Memory B cell (primary cell): ENCODE results near the gene LGALS8.
"Not testable (repeated sequence)": the region's sequence is repeated elsewhere in the genome, so short reads cannot be mapped to it uniquely, and the experiment has no call there.

Experiments used
- ATAC-seq: fragments of 150-1000 bp; cut with Tn5 transposase; 2 replicates; pipeline ENCODE4 v1.10.0; 2021; ENCODE audit warnings: low read depth, mild to moderate bottlenecking, moderate library complexity
- DNase-seq, 2 donors: peaks; one replicate each; pipeline ENCODE4 v3.0.0; 2022; ENCODE audit warnings: low spot score in 2 of 2
- H3K27ac Mint-ChIP-seq: one replicate; pipeline ENCODE4 v1.8.0; 2022; ENCODE audit warnings: mild to moderate bottlenecking, moderate library complexity, mixed read lengths
- H3K27me3 Mint-ChIP-seq: one replicate; pipeline ENCODE4 v1.8.0; 2022; ENCODE audit warnings: mixed read lengths
- H3K36me3 Mint-ChIP-seq: one replicate; pipeline ENCODE4 v1.8.0; 2022; ENCODE audit warnings: mild to moderate bottlenecking, mixed read lengths
- H3K4me1 Mint-ChIP-seq: one replicate; pipeline ENCODE4 v1.8.0; 2022; ENCODE audit warnings: mixed read lengths
- H3K4me3 Mint-ChIP-seq: one replicate; pipeline ENCODE4 v1.8.0; 2022; ENCODE audit warnings: mild to moderate bottlenecking, moderate library complexity, mixed read lengths
- H3K9me3 Mint-ChIP-seq: one replicate; pipeline ENCODE4 v1.8.0; 2022; ENCODE audit warnings: mixed read lengths

The LGALS8 gene

DNA sequence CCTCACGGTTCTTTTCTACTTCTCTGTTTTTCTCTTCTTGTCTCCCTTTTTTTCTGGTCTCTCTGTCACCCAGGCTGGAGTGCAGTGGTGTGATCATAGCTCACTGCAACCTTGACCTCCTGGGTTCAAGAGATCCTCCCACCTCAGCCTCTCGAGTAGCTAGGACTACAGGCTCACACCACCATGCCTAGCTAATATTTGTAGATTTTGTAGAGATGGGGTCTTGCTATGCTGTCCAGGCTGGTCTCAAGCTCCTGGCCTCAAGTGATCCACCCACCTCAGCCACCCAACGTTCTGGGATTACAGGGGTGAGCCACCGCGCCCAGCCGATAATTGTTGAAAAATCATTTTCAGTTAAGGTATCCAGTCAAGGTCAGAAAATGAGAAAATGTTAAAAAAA is 25.9 kb upstream of the LGALS8 start:
- Mint-ChIP-seq H3K9me3 (no peaks in the 10 kb centered on the region), H3K36me3 (no peaks in the 10 kb centered on the region), H3K27me3 (peaks cover 23% of the 10 kb centered on the region), H3K4me1 (peaks cover 4% of the 10 kb centered on the region), H3K27ac (no peak overlapping the region), H3K4me3 (no peak overlapping the region)
- ATAC-seq (no peak), DNase-seq (no peak)

DNA sequence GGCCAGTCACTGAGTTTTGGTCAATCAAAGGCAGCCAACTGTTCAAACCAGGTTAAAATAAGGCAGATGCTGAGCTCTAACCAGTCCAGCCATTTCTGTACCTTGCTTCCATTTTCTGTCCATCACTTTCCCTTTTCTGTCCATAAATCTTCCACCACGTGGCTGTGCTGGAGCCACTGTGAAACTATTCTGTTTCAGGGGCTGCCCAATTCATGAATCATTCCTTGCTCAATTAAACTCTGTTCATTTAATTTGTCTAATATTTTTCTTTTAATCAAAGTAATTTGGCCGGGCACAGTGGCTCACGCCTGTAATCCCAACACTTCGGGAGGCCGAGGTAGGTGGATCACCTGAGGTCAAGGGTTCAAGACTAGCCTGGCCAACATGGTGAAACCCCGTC is 22.7 kb upstream of the LGALS8 start:
- Mint-ChIP-seq H3K27ac (no peak overlapping the region), H3K4me3 (no peak overlapping the region), H3K9me3 (no peaks in the 10 kb centered on the region), H3K27me3 (peaks cover 14% of the 10 kb centered on the region), H3K36me3 (no peaks in the 10 kb centered on the region), H3K4me1 (peaks cover 6% of the 10 kb centered on the region)
- no peak for ATAC-seq
- DNase-seq, result no peak

GRCh38 chr1:236502579-236502971 is 21.2 kb upstream of the LGALS8 start:
- Mint-ChIP-seq H3K36me3 (no peaks in the 10 kb centered on the region), H3K27ac (peak overlapping the region; percentile 42), H3K4me1 (peaks cover 6% of the 10 kb centered on the region), H3K27me3 (peaks cover 5% of the 10 kb centered on the region), H3K9me3 (no peaks in the 10 kb centered on the region), H3K4me3 (no peak overlapping the region)
- no peak for ATAC-seq
- DNase-seq, result no peak

DNA sequence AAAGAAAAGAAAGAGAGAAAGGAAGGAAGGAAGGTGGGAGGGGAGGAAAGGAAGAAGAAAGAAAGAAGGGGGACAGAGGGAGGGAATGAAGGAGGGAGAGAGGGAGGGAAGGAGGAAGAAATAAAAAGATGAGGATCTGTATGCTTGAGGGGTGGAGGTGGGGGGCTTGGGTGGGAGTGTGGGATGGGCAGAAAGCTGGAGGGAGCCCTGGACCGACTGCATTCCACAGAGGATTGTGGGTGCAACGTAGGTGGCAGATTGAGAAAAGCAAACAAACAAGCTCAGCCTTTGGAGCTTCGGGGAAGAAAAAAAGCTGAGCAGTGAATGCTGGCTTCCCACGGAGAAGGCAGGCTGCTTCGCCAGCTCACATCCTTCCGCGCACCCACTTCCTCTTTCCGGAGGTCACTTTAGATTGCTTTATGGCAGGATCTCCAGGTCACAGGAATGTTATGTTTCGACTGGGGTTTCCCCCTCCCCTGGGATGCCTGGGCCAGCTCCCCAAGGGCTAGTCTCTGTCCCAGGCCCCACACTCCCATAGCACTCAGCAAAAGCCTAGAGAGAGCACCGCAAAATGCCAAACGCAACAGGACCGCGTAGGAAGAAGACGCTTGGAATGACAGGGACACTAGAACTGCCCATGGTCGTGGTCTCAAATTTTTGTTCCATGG is 20.7 kb upstream of the LGALS8 start:
- H3K27ac Mint-ChIP-seq, result peak overlapping the region; percentile 42
- no peaks in the 10 kb centered on the region for H3K36me3 Mint-ChIP-seq
- H3K27me3 Mint-ChIP-seq, result peaks cover 4% of the 10 kb centered on the region
- H3K4me1 Mint-ChIP-seq, result peaks cover 6% of the 10 kb centered on the region
- DNase-seq (no peak), ATAC-seq (peak; percentile 34)
- H3K9me3 Mint-ChIP-seq, result no peaks in the 10 kb centered on the region
- peak overlapping the region; percentile 38 for H3K4me3 Mint-ChIP-seq

- not testable (repeated sequence) for H3K27ac Mint-ChIP-seq, H3K4me1 Mint-ChIP-seq, DNase-seq, H3K27me3 Mint-ChIP-seq, H3K9me3 Mint-ChIP-seq, ATAC-seq, H3K36me3 Mint-ChIP-seq, H3K4me3 Mint-ChIP-seq
These were observed 19.4 kb upstream of the LGALS8 start for GRCh38 chr1:236504338-236504737.

- DNase-seq (no peak), ATAC-seq (no peak)
- no peak overlapping the region for H3K4me3 Mint-ChIP-seq
- peaks cover 10% of the 10 kb centered on the region for H3K4me1 Mint-ChIP-seq
- no peaks in the 10 kb centered on the region for H3K36me3 Mint-ChIP-seq
- no peak overlapping the region for H3K27ac Mint-ChIP-seq
- no peaks in the 10 kb centered on the region for H3K9me3 Mint-ChIP-seq
- peaks cover 5% of the 10 kb centered on the region for H3K27me3 Mint-ChIP-seq
These were observed 16.6 kb upstream of the LGALS8 start for GRCh38 chr1:236507022-236507700.

DNA sequence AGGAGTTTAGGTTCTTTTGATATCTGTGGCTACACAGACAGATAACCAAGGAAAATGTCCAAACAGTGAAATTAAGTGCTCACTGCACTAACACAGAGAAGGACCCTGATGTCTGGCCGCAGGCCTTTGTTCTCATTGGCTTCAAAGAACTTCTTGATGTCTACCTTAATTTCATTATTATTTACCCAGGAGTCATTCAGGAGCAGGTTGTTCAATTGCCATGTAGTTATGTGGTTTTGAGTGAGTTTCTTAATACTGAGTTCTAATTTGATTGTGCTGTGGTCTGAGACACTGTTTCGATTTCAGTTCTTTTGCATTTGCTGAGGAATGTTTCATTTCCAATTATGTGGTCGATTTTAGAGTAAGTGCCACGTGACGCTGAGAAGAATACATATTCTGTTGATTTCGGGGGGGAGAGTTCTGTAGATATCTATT is 15.2 kb upstream of the LGALS8 start:
- no peak overlapping the region for H3K27ac Mint-ChIP-seq
- H3K4me1 Mint-ChIP-seq, result peaks cover 4% of the 10 kb centered on the region
- ATAC-seq (no peak), DNase-seq (no peak)
- no peaks in the 10 kb centered on the region for H3K36me3 Mint-ChIP-seq
- no peaks in the 10 kb centered on the region for H3K9me3 Mint-ChIP-seq
- peaks cover 2% of the 10 kb centered on the region for H3K27me3 Mint-ChIP-seq
- H3K4me3 Mint-ChIP-seq, result peak overlapping the region; percentile 30

GRCh38 chr1:236509203-236509602 is 14.6 kb upstream of the LGALS8 start:
- Mint-ChIP-seq H3K9me3 (no peaks in the 10 kb centered on the region), H3K27ac (no peak overlapping the region), H3K4me1 (peaks cover 4% of the 10 kb centered on the region), H3K27me3 (peaks cover 2% of the 10 kb centered on the region), H3K4me3 (no peak overlapping the region), H3K36me3 (no peaks in the 10 kb centered on the region)
- ATAC-seq (no peak), DNase-seq (no peak)

- Mint-ChIP-seq H3K4me3 (no peak overlapping the region), H3K27ac (no peak overlapping the region), H3K9me3 (no peaks in the 10 kb centered on the region), H3K36me3 (no peaks in the 10 kb centered on the region), H3K4me1 (peaks cover 4% of the 10 kb centered on the region), H3K27me3 (peaks cover 2% of the 10 kb centered on the region)
- DNase-seq (no peak), ATAC-seq (no peak)
These were observed 14.0 kb upstream of the LGALS8 start for GRCh38 chr1:236509647-236510401.

- peaks cover 2% of the 10 kb centered on the region for H3K27me3 Mint-ChIP-seq
- H3K36me3 Mint-ChIP-seq, result no peaks in the 10 kb centered on the region
- no peaks in the 10 kb centered on the region for H3K9me3 Mint-ChIP-seq
- H3K4me3 Mint-ChIP-seq, result no peak overlapping the region
- DNase-seq, result no peak
- H3K4me1 Mint-ChIP-seq, result peaks cover 4% of the 10 kb centered on the region
- no peak overlapping the region for H3K27ac Mint-ChIP-seq
- no peak for ATAC-seq
These were observed 11.9 kb upstream of the LGALS8 start for GRCh38 chr1:236511735-236512418.

- Mint-ChIP-seq H3K36me3 (no peaks in the 10 kb centered on the region), H3K27me3 (no peaks in the 10 kb centered on the region), H3K4me3 (no peak overlapping the region), H3K27ac (no peak overlapping the region), H3K9me3 (no peaks in the 10 kb centered on the region), H3K4me1 (no peaks in the 10 kb centered on the region)
- DNase-seq (no peak), ATAC-seq (no peak)
These were observed 8.9 kb upstream of the LGALS8 start for GRCh38 chr1:236514703-236515442.

GRCh38 chr1:236515443-236515958 is 8.3 kb upstream of the LGALS8 start:
- no peaks in the 10 kb centered on the region for H3K9me3 Mint-ChIP-seq
- no peak overlapping the region for H3K27ac Mint-ChIP-seq
- no peaks in the 10 kb centered on the region for H3K4me1 Mint-ChIP-seq
- no peak overlapping the region for H3K4me3 Mint-ChIP-seq
- peaks cover 2% of the 10 kb centered on the region for H3K27me3 Mint-ChIP-seq
- ATAC-seq, result no peak
- H3K36me3 Mint-ChIP-seq, result no peaks in the 10 kb centered on the region
- DNase-seq, result no peak

GRCh38 chr1:236516929-236517704 is 6.7 kb upstream of the LGALS8 start:
- Mint-ChIP-seq H3K9me3 (no peaks in the 10 kb centered on the region), H3K4me3 (no peak overlapping the region), H3K36me3 (no peaks in the 10 kb centered on the region), H3K4me1 (no peaks in the 10 kb centered on the region), H3K27me3 (peaks cover 2% of the 10 kb centered on the region), H3K27ac (no peak overlapping the region)
- ATAC-seq (no peak), DNase-seq (no peak)
